ENCODE measurements around the gene TBCE. TPM values are rescaled to one million over a fixed set of nuclear protein-coding genes. Genes with fewer than 3 reads are reported as not detected.

TBCE gene, protein sequence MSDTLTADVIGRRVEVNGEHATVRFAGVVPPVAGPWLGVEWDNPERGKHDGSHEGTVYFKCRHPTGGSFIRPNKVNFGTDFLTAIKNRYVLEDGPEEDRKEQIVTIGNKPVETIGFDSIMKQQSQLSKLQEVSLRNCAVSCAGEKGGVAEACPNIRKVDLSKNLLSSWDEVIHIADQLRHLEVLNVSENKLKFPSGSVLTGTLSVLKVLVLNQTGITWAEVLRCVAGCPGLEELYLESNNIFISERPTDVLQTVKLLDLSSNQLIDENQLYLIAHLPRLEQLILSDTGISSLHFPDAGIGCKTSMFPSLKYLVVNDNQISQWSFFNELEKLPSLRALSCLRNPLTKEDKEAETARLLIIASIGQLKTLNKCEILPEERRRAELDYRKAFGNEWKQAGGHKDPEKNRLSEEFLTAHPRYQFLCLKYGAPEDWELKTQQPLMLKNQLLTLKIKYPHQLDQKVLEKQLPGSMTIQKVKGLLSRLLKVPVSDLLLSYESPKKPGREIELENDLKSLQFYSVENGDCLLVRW
- total RNA-seq: 18.2 and 23.2 TPM in 2 replicates

DNA sequence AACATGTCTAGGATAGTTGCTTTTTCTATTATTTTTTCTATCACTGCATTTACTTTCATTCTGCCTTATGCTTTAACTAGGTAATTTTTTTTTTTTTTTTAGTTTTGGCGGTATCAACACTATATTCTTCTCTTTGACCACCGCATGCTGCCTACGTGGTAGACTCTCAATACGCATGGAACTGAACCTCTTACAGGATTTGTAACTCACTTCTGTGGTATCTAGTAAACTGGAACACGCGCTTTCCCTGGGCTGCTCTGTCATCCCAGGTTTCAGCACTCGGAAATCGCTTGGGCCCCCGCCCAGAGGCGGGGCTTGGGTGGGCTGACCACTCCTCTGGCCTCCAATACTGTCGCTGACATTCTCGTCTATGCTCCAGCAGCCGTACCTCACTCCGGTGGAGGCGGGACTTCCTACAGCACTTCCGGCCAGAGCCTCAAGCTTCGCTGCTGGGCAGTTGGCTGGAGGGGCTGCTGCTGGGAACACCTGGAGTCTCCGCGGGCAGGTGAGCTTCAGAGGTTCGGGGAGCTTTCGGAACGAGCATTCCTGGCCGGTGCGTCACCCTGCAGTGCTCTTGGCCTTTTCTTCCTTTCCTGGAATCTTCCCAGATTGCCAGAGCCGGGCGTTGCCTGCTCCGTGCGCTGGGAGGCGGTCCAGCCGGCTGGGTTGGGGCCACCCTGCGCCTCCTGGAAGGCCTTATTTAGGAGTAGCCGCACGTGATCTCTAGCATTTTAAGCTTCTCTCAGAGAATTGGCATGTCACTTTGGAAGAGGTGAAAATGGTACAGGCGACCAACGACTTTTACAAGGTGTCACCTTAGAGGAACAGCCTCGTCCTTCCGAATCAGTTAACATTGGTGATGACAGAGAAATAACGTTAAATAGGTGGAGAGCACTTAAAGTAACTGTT lies at the start of gene TBCE:
Gene TBCE, plus strand, starts transcription at position 428 of the 909 bp plus-strand sequence. CDS start 12,623 bp downstream, outside the sequence.

DNA sequence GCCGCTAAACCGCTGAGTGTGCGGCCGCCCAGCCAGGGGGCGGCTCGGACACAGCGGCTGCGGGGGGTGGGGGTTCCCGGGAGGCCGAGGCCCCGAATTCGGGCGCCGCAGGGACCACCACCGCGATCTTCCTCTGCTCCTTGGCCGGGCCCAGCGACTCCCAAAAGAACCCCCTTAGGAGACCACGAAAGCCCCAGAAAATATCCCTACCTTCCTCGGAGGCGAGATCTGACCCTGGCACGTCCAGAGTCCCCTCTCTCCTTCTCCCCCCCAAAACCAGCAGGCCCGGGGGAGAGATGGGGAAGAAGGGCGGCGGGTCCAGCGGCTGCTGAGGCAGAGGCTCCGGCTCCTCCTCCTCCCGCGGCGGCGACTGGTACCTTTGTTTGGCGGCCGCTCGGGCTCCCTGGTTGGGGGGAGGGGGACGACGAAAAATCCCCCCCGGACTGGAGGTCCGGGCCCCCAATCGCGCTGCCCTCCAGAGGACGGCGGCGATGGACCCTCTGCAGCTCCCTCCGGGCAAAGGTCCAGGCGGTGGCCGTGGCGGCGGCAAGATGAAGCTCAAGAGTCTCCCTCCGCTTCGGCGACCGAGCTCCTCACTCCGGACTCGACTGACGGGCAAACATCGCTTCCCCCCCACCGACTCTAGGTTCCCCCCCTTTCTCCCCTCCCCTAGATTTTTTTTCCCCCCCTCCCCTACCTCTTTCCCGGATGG lies 39.5 kb upstream of the TBCE start, which contains the start of gene ARID4B:
Gene ARID4B, minus strand, starts transcription at position 621 of the 712 bp plus-strand sequence. CDS start 1,260 bp downstream, outside the sequence.

DNA sequence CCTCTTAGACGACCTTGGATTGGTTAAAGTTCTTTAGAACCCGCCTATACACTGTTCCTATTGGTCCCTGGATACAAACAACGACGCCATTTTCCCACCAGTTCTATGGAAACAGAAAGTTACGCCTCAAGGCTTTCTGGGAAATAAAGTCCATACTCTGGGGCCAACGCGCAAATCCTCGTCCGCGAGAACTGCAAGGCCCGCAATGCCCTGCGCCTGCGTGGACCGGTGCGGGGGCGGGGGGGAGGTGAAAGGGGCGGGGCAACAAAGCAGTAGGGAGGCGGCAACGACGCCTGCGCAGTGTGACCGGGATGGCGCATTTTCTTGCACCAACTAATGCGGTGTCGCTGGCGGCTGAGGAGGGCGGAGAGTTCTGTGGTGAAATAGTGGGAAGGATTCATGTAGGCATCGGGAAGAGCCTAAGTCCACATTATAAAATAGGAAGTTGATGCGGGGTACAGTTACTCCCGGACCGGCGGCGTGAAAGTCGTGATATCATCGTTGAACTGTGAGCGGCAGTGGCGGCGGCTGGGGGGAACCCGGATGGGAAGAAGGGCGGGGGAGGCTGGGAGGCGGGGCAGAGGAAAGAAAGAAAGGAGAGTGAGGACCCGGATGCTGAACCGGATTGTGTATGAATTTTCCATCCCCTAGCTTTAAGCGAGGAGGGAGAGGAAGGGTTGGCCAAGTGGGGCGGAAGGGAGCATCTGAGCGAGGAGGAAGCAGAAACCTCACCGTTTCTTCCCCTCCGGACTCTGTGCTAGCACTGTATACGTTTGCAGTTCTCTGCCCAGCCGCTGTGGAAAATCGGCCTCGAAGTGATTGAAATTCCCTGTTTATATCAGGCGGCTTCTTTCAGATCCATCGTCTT lies 38.7 kb upstream of the TBCE start, which contains the start of gene GGPS1:
Gene GGPS1, plus strand, starts transcription at position 300 of the 868 bp plus-strand sequence. CDS start 6,695 bp downstream, outside the sequence.

Other genes with a start within 250 kb of the TBCE start
- 78.1 and 96.6 TPM in 2 replicates for gene TOMM20, start 238.6 kb upstream of the TBCE start, total RNA-seq
- 50.6 and 70.7 TPM in 2 replicates for gene RBM34, start 206.2 kb upstream of the TBCE start, total RNA-seq
- 31.1 and 33.5 TPM in 2 replicates for gene ARID4B, start 39.2 kb upstream of the TBCE start, total RNA-seq
- 24.1 and 33.5 TPM in 2 replicates for gene GGPS1, start 38.9 kb upstream of the TBCE start, total RNA-seq
- gene B3GALNT2, start 137.0 kb downstream of the TBCE start, total RNA-seq: 40.0 and 41.9 TPM in 2 replicates

Data from smooth muscle cell of trachea (primary cell).